K562 treated with DMSO at 1 percent for 48 hours (cell line): Measurements from ENCODE around the gene HPF1. TPM values are rescaled to one million over a fixed set of nuclear protein-coding genes. Genes with fewer than 3 reads are reported as not detected.

Experiments
- total RNA-seq: library from RNA; unstranded; fragments of 300-600 nt; gene quantifications from 2 replicates; pipeline ENCODE4 v1.2.3, GENCODE V29; 2022; ENCODE audit warnings: low replicate concordance; ENCODE audit errors: extremely low read depth

The HPF1 gene
- not detected in 2 replicates for total RNA-seq

DNA sequence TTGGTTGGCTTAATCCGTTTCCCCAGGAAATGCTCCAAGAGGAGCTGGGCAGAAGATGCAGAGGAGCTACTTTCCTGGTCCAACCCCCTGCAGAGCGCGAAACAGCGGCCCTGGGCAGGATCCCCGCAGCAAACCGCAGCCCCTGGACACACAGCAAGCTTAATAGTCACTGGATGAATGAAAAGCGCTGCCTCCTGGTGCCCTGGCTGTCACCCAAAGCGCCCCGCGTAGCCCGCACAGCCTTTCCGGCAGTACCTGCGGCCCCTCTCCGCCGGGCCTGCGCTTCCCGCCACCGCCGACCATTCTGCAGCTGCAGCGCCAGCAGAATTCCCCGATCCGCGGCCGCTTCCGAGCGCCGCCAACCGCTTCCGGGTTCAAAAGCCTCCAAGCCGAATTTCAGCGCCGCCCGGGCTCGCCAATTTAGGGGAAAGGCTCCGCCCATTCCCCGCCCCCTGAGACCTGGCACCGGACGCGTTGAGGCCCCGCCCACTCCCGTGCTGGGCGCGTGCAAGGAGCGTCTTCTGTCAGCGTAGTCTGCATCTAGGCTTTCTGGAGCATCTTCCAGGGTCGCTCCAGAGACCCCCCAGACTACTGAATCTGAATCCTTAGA, at the start of gene HPF1:
HPF1 (minus strand) TSS at position 370 of the 610 bp plus-strand sequence; CDS start at position 303, 67 bp downstream.

Other genes starting within 250 kb of the HPF1 start
- not detected in 2 replicates for gene NEK1, start 145.4 kb downstream of the HPF1 start, total RNA-seq
- gene CLCN3, start 137.4 kb downstream of the HPF1 start, total RNA-seq = not detected in 2 replicates